ENCODE data around the gene G3BP2. TPM values are rescaled to one million over a fixed set of nuclear protein-coding genes. Genes with fewer than 3 reads are reported as not detected.

G3BP2 gene
- total and polyA plus RNA-seq, 2 of the 8 experiments (the other 6 are each of a cell fraction or from before 2014, with no cell fraction given), result 83.7 to 378 TPM

DNA sequence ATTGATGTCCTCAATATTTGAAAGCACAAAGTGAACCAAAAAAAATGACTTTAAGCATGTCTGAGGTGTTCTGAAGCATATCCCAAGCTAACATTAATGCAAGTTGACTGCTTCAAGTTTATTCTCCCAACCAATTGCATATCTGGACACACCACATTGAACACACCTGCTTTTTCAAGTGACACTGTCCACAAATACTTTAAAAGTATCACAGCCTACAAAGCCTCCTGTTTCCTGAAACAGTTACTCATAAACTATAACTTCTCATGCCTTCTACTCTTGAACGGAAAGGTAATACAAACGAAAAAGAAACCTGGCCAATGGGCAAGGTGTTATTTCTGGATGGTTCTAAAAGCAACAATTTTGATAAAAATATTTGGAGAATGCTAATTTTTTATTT, 44.0 kb downstream of the G3BP2 start:
- no peaks in the 10 kb centered on the region for H3K79me2 ChIP-seq (ENCODE audit: control insufficient read depth in 1 of 2, insufficient read depth in 2 of 2, low read length in 2 of 2)
- H3K4me3 ChIP-seq (ENCODE audit: extremely low read depth in 1 of 4, insufficient read depth in 2 of 4, low read depth in 3 of 4, low read length in 4 of 4), result no peak overlapping the region
- no peak for TF ChIP-seq SRF (IDR thresholded peaks at IDR 0.05; ENCODE audit: low read depth, low read length)
- TF ChIP-seq, protein P1, sequence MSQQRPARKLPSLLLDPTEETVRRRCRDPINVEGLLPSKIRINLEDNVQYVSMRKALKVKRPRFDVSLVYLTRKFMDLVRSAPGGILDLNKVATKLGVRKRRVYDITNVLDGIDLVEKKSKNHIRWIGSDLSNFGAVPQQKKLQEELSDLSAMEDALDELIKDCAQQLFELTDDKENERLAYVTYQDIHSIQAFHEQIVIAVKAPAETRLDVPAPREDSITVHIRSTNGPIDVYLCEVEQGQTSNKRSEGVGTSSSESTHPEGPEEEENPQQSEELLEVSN (IDR thresholded peaks at IDR 0.05), result no peak
- no peak for TF ChIP-seq FOSL1 (IDR thresholded peaks at IDR 0.05; ENCODE audit: insufficient read depth, low read depth, low read length)
- no peak for TF ChIP-seq EP300 (IDR thresholded peaks at IDR 0.05; ENCODE audit: borderline replicate concordance in 1 of 2, low read depth in 2 of 2, low read length in 2 of 2)
- TF ChIP-seq SP4 (IDR thresholded peaks at IDR 0.05; ENCODE audit: low read length), result no peak
- no peak for TF ChIP-seq BRCA1 (IDR thresholded peaks at IDR 0.05; ENCODE audit: low read depth, low read length)
- H3K56ac ChIP-seq (replicated peaks; ENCODE audit: insufficient read length, low read depth, low read length), result no peak overlapping the region
- H2BK12ac ChIP-seq (ENCODE audit: low read depth, low read length), result no peak overlapping the region
- H2BK5ac ChIP-seq (ENCODE audit: low read depth, low read length), result no peak overlapping the region
- H4K91ac ChIP-seq (replicated peaks; ENCODE audit: insufficient read length, low read length), result no peak overlapping the region
- no peaks in the 10 kb centered on the region for H4K20me1 ChIP-seq (replicated peaks in 1 of 2; ENCODE audit: control insufficient read depth in 1 of 2, insufficient read depth in 2 of 2, low read length in 2 of 2)
- H4K5ac ChIP-seq (ENCODE audit: insufficient read length, low read depth, low read length), result no peak overlapping the region
- no peaks in the 10 kb centered on the region for H3K36me3 ChIP-seq (ENCODE audit: control insufficient read depth in 2 of 4, insufficient read depth in 4 of 4, low read length in 3 of 4)
- H4K8ac ChIP-seq (ENCODE audit: extremely low read depth, insufficient read depth, low read length), result no peak overlapping the region
- 95% methylated on average over 2 of the region's 2 CpGs; no CpG with 5 or more reads in 1 of the 2 experiments for WGBS, 2 experiments (ENCODE audit: extremely low coverage in 1 of 2, insufficient coverage in 1 of 2, insufficient read length in 1 of 2, insufficient replicate concordance in 2 of 2, low coverage in 1 of 2, low lambda C conversion rate in 2 of 2, missing lambda C conversion rate in 1 of 2)
- H3K18ac ChIP-seq (ENCODE audit: extremely low read depth, low read length), result no peak overlapping the region
- H2AK5ac ChIP-seq (ENCODE audit: low read depth, low read length), result no peak overlapping the region
- no peak overlapping the region for H2BK15ac ChIP-seq (ENCODE audit: low read length)
- no peak overlapping the region for H2AFZ ChIP-seq (ENCODE audit: low read length)
- H3K4me2 ChIP-seq (ENCODE audit: insufficient read depth in 1 of 2, low read depth in 2 of 2, low read length in 2 of 2), result no peak overlapping the region; a peak in 1 of 4 replicates
- no peak overlapping the region for H3K27ac ChIP-seq (ENCODE audit: low read depth, low read length)
- H3K79me1 ChIP-seq (ENCODE audit: low read depth, low read length), result no peaks in the 10 kb centered on the region
- no peak overlapping the region for H3K9ac ChIP-seq (replicated peaks in 1 of 4; ENCODE audit: extremely low read depth in 1 of 4, low read depth in 3 of 4, low read length in 3 of 4)
- ChIA-PET POLR2A (ENCODE audit: partially characterized antibody) (interaction anchor here (0.7 kb wide), 1 partner anchor 26 kb away, joined by 3 read pairs; no protein-coding TSS in a partner anchor), CTCF (ENCODE audit: partially characterized antibody) (interaction anchor here (0.6 kb wide), 1 partner anchor 250 kb away, joined by 3 read pairs; no protein-coding TSS in a partner anchor)
- peaks cover 8% of the 10 kb centered on the region for H3K23me2 ChIP-seq (ENCODE audit: low read depth, low read length)
- no peaks in the 10 kb centered on the region for H3K27me3 ChIP-seq (replicated peaks in 1 of 4; ENCODE audit: control insufficient read depth in 3 of 4, extremely low read depth in 1 of 4, insufficient read depth in 3 of 4, low read length in 3 of 4)
- H3K4ac ChIP-seq (replicated peaks; ENCODE audit: insufficient read length, low read depth, low read length), result no peak overlapping the region
- H3K23ac ChIP-seq (ENCODE audit: insufficient read length), result no peak overlapping the region
- no peaks in the 10 kb centered on the region for H3K9me3 ChIP-seq (ENCODE audit: insufficient read depth in 2 of 2, low read depth in 1 of 2, low read length in 1 of 2)
- H2BK120ac ChIP-seq (replicated peaks; ENCODE audit: low read depth, low read length), result no peak overlapping the region
- H3K4me1 ChIP-seq (replicated peaks in 1 of 4; ENCODE audit: control insufficient read depth in 3 of 4, insufficient read depth in 4 of 4, low read length in 3 of 4), result peaks cover 0 to 6% (median 2%) of the 10 kb centered on the region in 4 experiments; a peak in 4 of 7 replicates
- FAIRE-seq, result peak; percentile 68
- no peak overlapping the region for H3K14ac ChIP-seq (ENCODE audit: insufficient read length)
- no peak overlapping the region for H2BK20ac ChIP-seq (ENCODE audit: low read length)
- DNase-seq (ENCODE audit: low read depth in 1 of 2, low spot score in 2 of 2), result no peak
